ENCODE data around the gene SARDH.

DNA sequence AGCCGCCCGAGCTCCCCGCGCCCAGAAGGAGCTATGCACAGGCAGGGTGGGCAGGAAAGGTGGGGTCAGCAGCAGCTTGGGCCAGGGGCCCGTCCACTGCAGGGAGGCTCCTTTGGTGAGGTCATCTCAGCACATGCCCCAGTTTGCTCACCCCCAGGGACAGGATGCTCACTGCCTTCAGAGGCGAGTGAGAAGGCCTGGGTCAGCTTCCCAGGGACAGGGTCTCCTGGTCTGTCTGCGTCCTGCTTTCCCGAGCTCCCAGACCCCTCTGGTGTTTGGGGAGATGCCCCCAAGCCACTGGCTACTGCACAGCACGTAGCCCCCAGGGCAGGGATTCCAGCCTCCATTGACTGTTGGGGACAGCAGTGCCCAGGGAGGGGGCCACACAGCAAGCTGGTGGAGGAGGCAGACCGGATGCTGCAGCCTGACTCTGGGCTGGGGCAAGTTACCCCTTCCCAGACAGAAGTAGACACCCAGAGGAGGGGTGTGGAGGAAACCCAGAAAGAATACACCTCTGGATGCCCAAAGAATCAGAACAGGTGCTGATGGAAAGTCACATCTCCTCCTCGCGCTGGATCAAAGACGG, 581 bp upstream of the SARDH start:
- TF ChIP-seq ZNF274 (IDR thresholded peaks at IDR 0.05; ENCODE audit: low read depth, low read length) (no peak), POLR2AphosphoS5 (IDR thresholded peaks at IDR 0.05; ENCODE audit: low read depth, low read length) (no peak), SRF (IDR thresholded peaks at IDR 0.05; ENCODE audit: low read depth) (no peak), POLR2A (IDR thresholded peaks at IDR 0.05; ENCODE audit: borderline replicate concordance, extremely low read depth, insufficient read depth, insufficient read length) (no peak), SIN3A (IDR thresholded peaks at IDR 0.05; ENCODE audit: low read depth) (no peak)
- TF ChIP-seq, protein P1, sequence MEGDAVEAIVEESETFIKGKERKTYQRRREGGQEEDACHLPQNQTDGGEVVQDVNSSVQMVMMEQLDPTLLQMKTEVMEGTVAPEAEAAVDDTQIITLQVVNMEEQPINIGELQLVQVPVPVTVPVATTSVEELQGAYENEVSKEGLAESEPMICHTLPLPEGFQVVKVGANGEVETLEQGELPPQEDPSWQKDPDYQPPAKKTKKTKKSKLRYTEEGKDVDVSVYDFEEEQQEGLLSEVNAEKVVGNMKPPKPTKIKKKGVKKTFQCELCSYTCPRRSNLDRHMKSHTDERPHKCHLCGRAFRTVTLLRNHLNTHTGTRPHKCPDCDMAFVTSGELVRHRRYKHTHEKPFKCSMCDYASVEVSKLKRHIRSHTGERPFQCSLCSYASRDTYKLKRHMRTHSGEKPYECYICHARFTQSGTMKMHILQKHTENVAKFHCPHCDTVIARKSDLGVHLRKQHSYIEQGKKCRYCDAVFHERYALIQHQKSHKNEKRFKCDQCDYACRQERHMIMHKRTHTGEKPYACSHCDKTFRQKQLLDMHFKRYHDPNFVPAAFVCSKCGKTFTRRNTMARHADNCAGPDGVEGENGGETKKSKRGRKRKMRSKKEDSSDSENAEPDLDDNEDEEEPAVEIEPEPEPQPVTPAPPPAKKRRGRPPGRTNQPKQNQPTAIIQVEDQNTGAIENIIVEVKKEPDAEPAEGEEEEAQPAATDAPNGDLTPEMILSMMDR (IDR thresholded peaks at IDR 0.05 in 2 of 3, conservative IDR thresholded peaks at IDR 0.05 in 1 of 3; ENCODE audit: borderline replicate concordance in 1 of 3, insufficient read depth in 1 of 3, low read depth in 2 of 3, low read length in 2 of 3) = no peak
- TF ChIP-seq, protein P2, sequence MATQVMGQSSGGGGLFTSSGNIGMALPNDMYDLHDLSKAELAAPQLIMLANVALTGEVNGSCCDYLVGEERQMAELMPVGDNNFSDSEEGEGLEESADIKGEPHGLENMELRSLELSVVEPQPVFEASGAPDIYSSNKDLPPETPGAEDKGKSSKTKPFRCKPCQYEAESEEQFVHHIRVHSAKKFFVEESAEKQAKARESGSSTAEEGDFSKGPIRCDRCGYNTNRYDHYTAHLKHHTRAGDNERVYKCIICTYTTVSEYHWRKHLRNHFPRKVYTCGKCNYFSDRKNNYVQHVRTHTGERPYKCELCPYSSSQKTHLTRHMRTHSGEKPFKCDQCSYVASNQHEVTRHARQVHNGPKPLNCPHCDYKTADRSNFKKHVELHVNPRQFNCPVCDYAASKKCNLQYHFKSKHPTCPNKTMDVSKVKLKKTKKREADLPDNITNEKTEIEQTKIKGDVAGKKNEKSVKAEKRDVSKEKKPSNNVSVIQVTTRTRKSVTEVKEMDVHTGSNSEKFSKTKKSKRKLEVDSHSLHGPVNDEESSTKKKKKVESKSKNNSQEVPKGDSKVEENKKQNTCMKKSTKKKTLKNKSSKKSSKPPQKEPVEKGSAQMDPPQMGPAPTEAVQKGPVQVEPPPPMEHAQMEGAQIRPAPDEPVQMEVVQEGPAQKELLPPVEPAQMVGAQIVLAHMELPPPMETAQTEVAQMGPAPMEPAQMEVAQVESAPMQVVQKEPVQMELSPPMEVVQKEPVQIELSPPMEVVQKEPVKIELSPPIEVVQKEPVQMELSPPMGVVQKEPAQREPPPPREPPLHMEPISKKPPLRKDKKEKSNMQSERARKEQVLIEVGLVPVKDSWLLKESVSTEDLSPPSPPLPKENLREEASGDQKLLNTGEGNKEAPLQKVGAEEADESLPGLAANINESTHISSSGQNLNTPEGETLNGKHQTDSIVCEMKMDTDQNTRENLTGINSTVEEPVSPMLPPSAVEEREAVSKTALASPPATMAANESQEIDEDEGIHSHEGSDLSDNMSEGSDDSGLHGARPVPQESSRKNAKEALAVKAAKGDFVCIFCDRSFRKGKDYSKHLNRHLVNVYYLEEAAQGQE (IDR thresholded peaks at IDR 0.05; ENCODE audit: low read depth) = no peak

All from HCT116 (cell line).